Transverse colon (tissue), 4 donors: Measurements from ENCODE around the gene HTD2. TPM values are rescaled to one million over a fixed set of nuclear protein-coding genes. Genes with fewer than 3 reads are reported as not detected.
"Not testable (repeated sequence)": the region's sequence is repeated elsewhere in the genome, so short reads cannot be mapped to it uniquely, and the experiment has no call there.

ENCODE experiments used
- DNase-seq: peaks from one replicate; pipeline ENCODE4 v3.0.0-alpha.2; 2019
- H3K27ac ChIP-seq, 4 donors: fragments of 200-600 bp; sonication (generic); 2 replicates each; pipeline ENCODE4 v1.5.1; 2016 to 2018; ENCODE audit warnings: inconsistent platforms in 4 of 4
- H3K27me3 ChIP-seq: fragments of 200-600 bp; sonication (generic); 2 replicates; pipeline ENCODE4 v1.5.1; 2017; ENCODE audit warnings: inconsistent platforms
- H3K36me3 ChIP-seq, 4 donors: fragments of 200-600 bp; sonication (generic); 2 replicates each; pipeline ENCODE4 v1.5.1; 2017 to 2019; ENCODE audit warnings: inconsistent platforms in 4 of 4
- H3K4me1 ChIP-seq, 4 donors: fragments of 200-600 bp; sonication (generic); 2 replicates each; pipeline ENCODE4 v1.5.1; 2017 to 2020; ENCODE audit warnings: inconsistent platforms in 4 of 4
- H3K4me3 ChIP-seq, 4 donors: fragments of 200-600 bp; sonication (generic); 1 replicate in 1 of 4; 2 replicates in 3 of 4; pipeline versions ENCODE4 v1.5.1 to v1.6.1; 2017 to 2019; ENCODE audit warnings: inconsistent platforms in 4 of 4
- H3K9me3 ChIP-seq, 2 donors: fragments of 200-600 bp; sonication (generic); 2 replicates each; pipeline ENCODE4 v1.5.1; 2017 to 2019; ENCODE audit warnings: inconsistent platforms in 2 of 2
- EP300 ChIP-seq: sonication (generic); formaldehyde crosslinking; IDR thresholded peaks from one replicate; pipeline ENCODE4 v1.6.1; 2017; ENCODE audit warnings: antibody characterized with exemption, low read depth
- POLR2A ChIP-seq: fragments of 450-650 bp; IDR thresholded peaks from one replicate; pipeline ENCODE4 v1.6.1; 2016; ENCODE audit warnings: antibody characterized with exemption, mild to moderate bottlenecking, moderate library complexity
- POLR2AphosphoS5 ChIP-seq, 3 donors: sonication (generic); formaldehyde crosslinking; IDR thresholded peaks; one replicate each; pipeline ENCODE4 v1.6.1; 2016; ENCODE audit warnings: antibody characterized with exemption in 3 of 3
- WGBS, 2 donors: methylation state at CpG; one replicate each; pipeline ENCODE4 v1.1.5; 2018; ENCODE audit warnings: low coverage in 1 of 2; 5-methylcytosine and 5-hydroxymethylcytosine counted together
- in situ Hi-C, 4 donors: fragments of 200-750 bp; cut with MboI; loops; one replicate each; pipeline versions ENCODE4 v1.15.0 to v1.15.1; 2017; ENCODE audit warnings: low sequenced_read_pairs in 3 of 4, low pct_ligation_motif_present in 1 of 4, low pct_unique_long_range_greater_than_20kb in 1 of 4
- intact Hi-C: fragments of 100-400 bp; cut with DNase I; formaldehyde crosslinking; loops from one replicate; pipeline ENCODE4 v1.15.1; 2023; ENCODE audit warnings: low total_unique reads
- total RNA-seq, 4 donors: library from RNA; depleted of rRNA; stranded (reverse); fragments of >200 nt; gene quantifications; one replicate each; pipeline ENCODE4 v1.1.0, GENCODE V29; 2016
- TF ChIP-seq, protein P1 (sequence below), 5 experiments: fragments of 200-600 bp in 3 of 5; fragments of 450-650 bp in 2 of 5; sonication (generic) in 3 of 5; IDR thresholded peaks; 1 replicate in 2 of 5; 2 replicates in 3 of 5; pipeline ENCODE4 v1.5.1; 2016 to 2017; ENCODE audit warnings: antibody characterized with exemption in 5 of 5, inconsistent platforms in 3 of 5, mild to moderate bottlenecking in 2 of 5, moderate library complexity in 1 of 5

HTD2 gene
- total RNA-seq, 4 donors from 2014 or later, result 11.1 to 16.9 (median 16.7) TPM; not detected in 1

GRCh38 chr3:58270485-58270884 lies 35.8 kb upstream of the HTD2 start:
- Histone ChIP-seq H3K36me3 (peaks cover 0 to 24% (median 9%) of the 10 kb centered on the region in 4 donors), H3K27ac (no peak overlapping the region), H3K4me3 (no peak overlapping the region), H3K4me1 (peaks cover 0 to 12% (median 8%) of the 10 kb centered on the region in 4 donors), H3K9me3 (no peaks in the 10 kb centered on the region), H3K27me3 (no peaks in the 10 kb centered on the region)
- intact Hi-C loops, result no loop called here
- 97% methylated on average over 2 of the region's 2 CpGs; no CpG with 5 or more reads in 1 of the 2 donors for WGBS, 2 donors
- TF ChIP-seq POLR2A, result no peak
- no peak for TF ChIP-seq POLR2AphosphoS5 (IDR thresholded peaks at IDR 0.05)
- TF ChIP-seq, protein P1, sequence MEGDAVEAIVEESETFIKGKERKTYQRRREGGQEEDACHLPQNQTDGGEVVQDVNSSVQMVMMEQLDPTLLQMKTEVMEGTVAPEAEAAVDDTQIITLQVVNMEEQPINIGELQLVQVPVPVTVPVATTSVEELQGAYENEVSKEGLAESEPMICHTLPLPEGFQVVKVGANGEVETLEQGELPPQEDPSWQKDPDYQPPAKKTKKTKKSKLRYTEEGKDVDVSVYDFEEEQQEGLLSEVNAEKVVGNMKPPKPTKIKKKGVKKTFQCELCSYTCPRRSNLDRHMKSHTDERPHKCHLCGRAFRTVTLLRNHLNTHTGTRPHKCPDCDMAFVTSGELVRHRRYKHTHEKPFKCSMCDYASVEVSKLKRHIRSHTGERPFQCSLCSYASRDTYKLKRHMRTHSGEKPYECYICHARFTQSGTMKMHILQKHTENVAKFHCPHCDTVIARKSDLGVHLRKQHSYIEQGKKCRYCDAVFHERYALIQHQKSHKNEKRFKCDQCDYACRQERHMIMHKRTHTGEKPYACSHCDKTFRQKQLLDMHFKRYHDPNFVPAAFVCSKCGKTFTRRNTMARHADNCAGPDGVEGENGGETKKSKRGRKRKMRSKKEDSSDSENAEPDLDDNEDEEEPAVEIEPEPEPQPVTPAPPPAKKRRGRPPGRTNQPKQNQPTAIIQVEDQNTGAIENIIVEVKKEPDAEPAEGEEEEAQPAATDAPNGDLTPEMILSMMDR (IDR thresholded peaks at IDR 0.05), result no peak
- no peak for TF ChIP-seq EP300
- in situ Hi-C loops, result no loop called here
- DNase-seq, result no peak

DNA sequence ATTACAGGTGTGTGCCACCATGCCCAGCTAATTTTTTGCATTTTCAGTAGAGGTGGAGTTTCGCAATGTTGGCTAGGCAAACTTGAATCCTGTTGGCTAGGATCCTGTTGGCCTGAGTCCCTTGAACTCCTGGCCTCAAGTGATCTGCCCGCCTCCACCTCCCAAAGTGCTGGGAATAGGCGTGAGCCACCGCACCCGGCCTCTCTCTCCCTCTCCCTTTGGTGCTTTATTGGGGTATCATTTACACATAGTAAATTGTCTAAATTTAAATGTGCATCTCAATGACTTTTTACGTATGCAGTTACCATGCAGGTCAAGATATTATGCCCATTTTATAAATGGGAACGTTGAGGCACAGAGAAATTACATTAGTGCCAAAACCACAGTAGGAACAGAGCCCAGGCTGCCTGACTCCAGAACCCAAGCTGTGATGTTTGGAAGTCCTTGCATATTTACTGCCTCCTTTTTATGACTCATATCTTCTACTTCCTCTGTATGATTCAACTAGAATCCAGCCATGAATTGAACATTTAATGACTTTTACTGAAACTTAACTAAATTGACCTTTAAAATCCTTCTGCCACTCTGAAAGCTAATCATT lies 34.3 kb upstream of the HTD2 start:
- in situ Hi-C loops, result no loop called here
- H3K4me3 ChIP-seq, result no peak overlapping the region
- DNase-seq, result no peak
- 39 to 62% methylated on average over 3 to 7 of the region's 7 CpGs for WGBS, 2 donors
- H3K27me3 ChIP-seq, result no peaks in the 10 kb centered on the region
- peak overlapping the region in 3 of 4 donors; percentile 3 to 45 (median 17) for H3K27ac ChIP-seq
- H3K4me1 ChIP-seq, result peaks cover 0 to 12% (median 8%) of the 10 kb centered on the region in 4 donors
- no peaks in the 10 kb centered on the region for H3K9me3 ChIP-seq
- intact Hi-C loops, result no loop called here
- H3K36me3 ChIP-seq, result peaks cover 0 to 24% (median 10%) of the 10 kb centered on the region in 4 donors
- TF ChIP-seq POLR2AphosphoS5 (IDR thresholded peaks at IDR 0.05), result no peak
- TF ChIP-seq, protein P1 (IDR thresholded peaks at IDR 0.05), result no peak
- no peak for TF ChIP-seq EP300
- TF ChIP-seq POLR2A, result no peak

DNA sequence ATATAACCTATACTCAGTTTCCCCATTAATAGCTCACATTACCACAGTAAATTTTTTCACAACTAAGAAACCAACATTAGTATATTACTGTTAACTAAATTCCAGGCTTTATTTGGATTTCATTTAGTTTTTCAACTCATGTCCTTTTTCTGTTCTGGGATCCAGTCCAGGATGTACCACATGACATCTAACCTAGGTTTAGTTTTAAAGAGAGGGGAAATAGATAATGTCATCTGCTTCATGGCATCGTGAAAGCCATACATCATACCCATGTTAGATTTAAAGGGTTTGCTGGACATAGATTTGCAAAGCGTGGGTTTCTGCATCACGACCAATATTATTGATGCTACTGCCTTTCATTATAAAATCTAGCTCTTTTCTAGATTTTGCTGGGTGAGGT lies 33.4 kb upstream of the HTD2 start:
- intact Hi-C loops (no loop called here), in situ Hi-C loops (no loop called here)
- peaks cover 0 to 24% (median 8%) of the 10 kb centered on the region in 4 donors for H3K36me3 ChIP-seq
- no peak for DNase-seq
- H3K27ac ChIP-seq, result peak overlapping the region in 1 of 4 donors; percentile 45
- no peak for TF ChIP-seq POLR2A
- TF ChIP-seq POLR2AphosphoS5 (IDR thresholded peaks at IDR 0.05), result no peak
- TF ChIP-seq EP300, result no peak
- peaks cover 0 to 12% (median 8%) of the 10 kb centered on the region in 4 donors for H3K4me1 ChIP-seq
- WGBS, 2 donors, result 87 to 94% methylated on average over 3 of the region's 3 CpGs
- no peaks in the 10 kb centered on the region for H3K27me3 ChIP-seq
- no peak overlapping the region for H3K4me3 ChIP-seq
- no peaks in the 10 kb centered on the region for H3K9me3 ChIP-seq

DNA sequence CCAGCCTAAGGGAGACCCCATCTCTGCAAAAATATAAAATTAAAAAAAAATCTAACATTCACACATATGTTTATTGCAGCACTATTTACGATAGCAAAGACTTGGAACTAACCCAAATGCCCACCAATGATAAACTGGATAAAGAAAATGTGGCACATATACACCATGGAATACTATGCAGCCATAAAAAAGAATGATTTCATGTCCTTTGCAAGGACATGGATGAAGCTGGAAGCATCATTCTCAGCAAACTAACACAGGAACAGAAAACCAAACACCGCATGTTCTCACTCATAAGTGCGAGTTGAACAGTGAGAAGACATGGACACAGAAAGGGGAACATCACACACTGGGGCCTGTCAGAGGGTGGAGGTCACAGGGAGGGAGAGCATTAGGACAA lies 33.0 kb upstream of the HTD2 start:
- intact Hi-C loops, H3K27ac ChIP-seq, H3K4me3 ChIP-seq, H3K27me3 ChIP-seq, DNase-seq, H3K9me3 ChIP-seq, in situ Hi-C loops: not testable (repeated sequence)
- 91 to 95% methylated on average over 3 of the region's 3 CpGs for WGBS, 2 donors
- Histone ChIP-seq H3K4me1 (peaks cover 0 to 12% (median 8%) of the 10 kb centered on the region in 4 donors), H3K36me3 (peaks cover 0 to 20% (median 6%) of the 10 kb centered on the region in 4 donors)

- in situ Hi-C loops, result no loop called here
- TF ChIP-seq EP300, result no peak
- TF ChIP-seq, protein P1 (IDR thresholded peaks at IDR 0.05), result no peak
- TF ChIP-seq POLR2AphosphoS5 (IDR thresholded peaks at IDR 0.05), result no peak
- TF ChIP-seq POLR2A, result no peak
Observed at GRCh38 chr3:58274027-58274614, 32.2 kb upstream of the HTD2 start.

More at GRCh38 chr3:58274027-58274614, 32.2 kb upstream of the HTD2 start:
- DNase-seq, result no peak
- H3K4me1 ChIP-seq, result peaks cover 0 to 12% (median 8%) of the 10 kb centered on the region in 4 donors
- 57 to 90% methylated on average over 2 to 3 of the region's 3 CpGs for WGBS, 2 donors
- no peak overlapping the region for H3K4me3 ChIP-seq
- peaks cover 0 to 14% (median 6%) of the 10 kb centered on the region in 4 donors for H3K36me3 ChIP-seq
- no peaks in the 10 kb centered on the region for H3K9me3 ChIP-seq
- intact Hi-C loops, result no loop called here
- no peak overlapping the region for H3K27ac ChIP-seq
- H3K27me3 ChIP-seq, result no peaks in the 10 kb centered on the region
